ENCODE data around the gene EIF4E2.

DNA sequence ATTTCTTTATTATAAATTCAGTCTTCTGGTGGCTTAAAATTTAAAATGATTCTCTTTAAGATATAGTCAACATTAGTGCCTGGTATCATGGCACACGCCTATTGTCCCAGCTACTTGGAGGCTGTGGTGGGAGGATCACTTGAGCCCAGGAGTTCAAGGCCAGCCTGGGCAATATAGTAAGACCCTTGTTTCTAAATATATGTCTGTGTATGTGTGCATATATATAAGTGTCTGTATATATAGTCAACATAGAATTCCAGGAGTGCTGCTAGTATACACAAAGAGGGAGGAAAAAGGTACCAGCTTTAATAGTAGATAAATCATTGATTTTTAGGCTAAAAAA, 24.9 kb downstream of the EIF4E2 start:
- TF ChIP-seq, protein P1, sequence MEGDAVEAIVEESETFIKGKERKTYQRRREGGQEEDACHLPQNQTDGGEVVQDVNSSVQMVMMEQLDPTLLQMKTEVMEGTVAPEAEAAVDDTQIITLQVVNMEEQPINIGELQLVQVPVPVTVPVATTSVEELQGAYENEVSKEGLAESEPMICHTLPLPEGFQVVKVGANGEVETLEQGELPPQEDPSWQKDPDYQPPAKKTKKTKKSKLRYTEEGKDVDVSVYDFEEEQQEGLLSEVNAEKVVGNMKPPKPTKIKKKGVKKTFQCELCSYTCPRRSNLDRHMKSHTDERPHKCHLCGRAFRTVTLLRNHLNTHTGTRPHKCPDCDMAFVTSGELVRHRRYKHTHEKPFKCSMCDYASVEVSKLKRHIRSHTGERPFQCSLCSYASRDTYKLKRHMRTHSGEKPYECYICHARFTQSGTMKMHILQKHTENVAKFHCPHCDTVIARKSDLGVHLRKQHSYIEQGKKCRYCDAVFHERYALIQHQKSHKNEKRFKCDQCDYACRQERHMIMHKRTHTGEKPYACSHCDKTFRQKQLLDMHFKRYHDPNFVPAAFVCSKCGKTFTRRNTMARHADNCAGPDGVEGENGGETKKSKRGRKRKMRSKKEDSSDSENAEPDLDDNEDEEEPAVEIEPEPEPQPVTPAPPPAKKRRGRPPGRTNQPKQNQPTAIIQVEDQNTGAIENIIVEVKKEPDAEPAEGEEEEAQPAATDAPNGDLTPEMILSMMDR (IDR thresholded peaks at IDR 0.05; ENCODE audit: insufficient read depth, low read length, poor library complexity, severe bottlenecking), result no peak
- TF ChIP-seq EZH2phosphoT487 (conservative IDR thresholded peaks at IDR 0.05; ENCODE audit: low read length), result no peak

Measured in SU-DHL-6 (cell line).